ENCODE data around the gene WDR18. TPM values are rescaled to one million over a fixed set of nuclear protein-coding genes. Genes with fewer than 3 reads are reported as not detected.
"Not testable (repeated sequence)": the region's sequence is repeated elsewhere in the genome, so short reads cannot be mapped to it uniquely, and the experiment has no call there.

WDR18 gene
- total and polyA plus RNA-seq, 8 donors = 12.3 to 84.8 (median 23.3) TPM

DNA sequence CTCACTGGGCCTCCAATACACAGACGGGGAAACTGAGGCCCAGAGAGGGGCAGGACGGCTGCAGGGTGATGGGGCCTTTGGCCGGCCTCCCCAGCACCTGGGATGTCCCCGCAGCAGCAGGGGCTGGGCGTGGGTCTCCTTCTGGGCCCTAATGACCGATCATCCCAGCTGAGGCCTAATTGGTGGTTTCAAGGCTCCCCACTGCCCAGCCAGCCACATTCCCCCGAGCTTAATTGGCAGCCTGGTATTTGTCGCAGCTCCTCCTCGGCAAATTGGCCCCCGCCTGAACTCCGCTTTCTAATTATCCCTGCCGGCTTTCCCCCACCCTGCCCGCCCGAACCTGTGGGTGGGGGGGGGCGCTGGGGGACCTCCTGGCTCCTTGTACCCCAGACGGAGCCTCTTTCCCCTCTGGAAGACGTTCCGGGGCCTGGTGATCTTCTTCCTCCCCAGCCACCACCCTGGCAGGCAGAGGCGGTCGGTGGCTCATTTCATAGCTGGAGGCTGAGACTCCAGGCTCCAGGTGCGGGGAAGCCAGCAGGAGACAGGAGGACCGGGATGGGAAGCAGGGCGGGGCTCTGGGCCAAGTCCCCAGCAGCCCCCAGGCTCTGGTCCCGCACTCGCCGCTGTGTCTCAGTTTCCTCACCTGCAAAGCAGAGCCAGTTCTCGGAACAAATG is 27.2 kb upstream of the WDR18 start:
- H3K27me3 ChIP-seq = no peaks in the 10 kb centered on the region
- H3K4me3 ChIP-seq = peak overlapping the region in 1 of 4 donors; percentile 13
- TF ChIP-seq, protein P1, sequence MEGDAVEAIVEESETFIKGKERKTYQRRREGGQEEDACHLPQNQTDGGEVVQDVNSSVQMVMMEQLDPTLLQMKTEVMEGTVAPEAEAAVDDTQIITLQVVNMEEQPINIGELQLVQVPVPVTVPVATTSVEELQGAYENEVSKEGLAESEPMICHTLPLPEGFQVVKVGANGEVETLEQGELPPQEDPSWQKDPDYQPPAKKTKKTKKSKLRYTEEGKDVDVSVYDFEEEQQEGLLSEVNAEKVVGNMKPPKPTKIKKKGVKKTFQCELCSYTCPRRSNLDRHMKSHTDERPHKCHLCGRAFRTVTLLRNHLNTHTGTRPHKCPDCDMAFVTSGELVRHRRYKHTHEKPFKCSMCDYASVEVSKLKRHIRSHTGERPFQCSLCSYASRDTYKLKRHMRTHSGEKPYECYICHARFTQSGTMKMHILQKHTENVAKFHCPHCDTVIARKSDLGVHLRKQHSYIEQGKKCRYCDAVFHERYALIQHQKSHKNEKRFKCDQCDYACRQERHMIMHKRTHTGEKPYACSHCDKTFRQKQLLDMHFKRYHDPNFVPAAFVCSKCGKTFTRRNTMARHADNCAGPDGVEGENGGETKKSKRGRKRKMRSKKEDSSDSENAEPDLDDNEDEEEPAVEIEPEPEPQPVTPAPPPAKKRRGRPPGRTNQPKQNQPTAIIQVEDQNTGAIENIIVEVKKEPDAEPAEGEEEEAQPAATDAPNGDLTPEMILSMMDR (IDR thresholded peaks at IDR 0.05) = no peak
- intact Hi-C loops (cut with DNase I) = no loop called here
- H3K27ac ChIP-seq = peak overlapping the region; percentile 59 to 83 (median 78)
- no peaks in the 10 kb centered on the region for H3K36me3 ChIP-seq
- no peaks in the 10 kb centered on the region for H3K9me3 ChIP-seq
- no peak for FAIRE-seq
- 59 to 66% methylated on average over 27 of the region's 27 CpGs for WGBS, 2 donors
- ATAC-seq = peak in 3 of 4 donors; percentile 13 to 41 (median 36)
- peak in 3 of 6 donors; percentile 41 to 60 (median 42) for DNase-seq
- peaks cover 8 to 9% (median 9%) of the 10 kb centered on the region in 3 donors for H3K4me1 ChIP-seq

DNA sequence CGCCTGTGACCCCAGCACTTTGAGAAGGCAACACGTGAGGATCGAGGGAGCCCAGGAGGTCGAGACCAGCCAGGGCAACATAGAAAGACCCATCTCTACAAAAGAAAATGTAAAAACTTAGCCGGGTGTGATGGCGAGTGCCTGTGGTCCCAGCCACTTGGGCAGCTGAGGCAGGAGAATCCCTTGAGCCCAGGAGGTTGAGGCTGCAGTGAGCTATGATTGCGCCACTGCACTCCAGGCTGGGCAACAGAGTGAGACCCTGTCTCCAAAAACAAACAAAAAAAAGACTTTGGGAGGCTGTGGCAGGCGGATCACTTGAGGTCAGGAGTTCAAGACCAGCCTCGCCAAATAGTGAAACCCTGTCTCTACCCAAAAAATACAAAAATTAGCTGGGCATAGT is 26.6 kb upstream of the WDR18 start:
- FAIRE-seq; DNase-seq; H3K36me3 ChIP-seq; H3K4me3 ChIP-seq; intact Hi-C loops (cut with DNase I); ATAC-seq; H3K9me3 ChIP-seq; H3K27me3 ChIP-seq; H3K4me1 ChIP-seq: not testable (repeated sequence)
- peak overlapping the region in 1 of 4 donors; percentile 83 for H3K27ac ChIP-seq
- WGBS, 2 donors = 93 to 94% methylated on average over 9 of the region's 9 CpGs

DNA sequence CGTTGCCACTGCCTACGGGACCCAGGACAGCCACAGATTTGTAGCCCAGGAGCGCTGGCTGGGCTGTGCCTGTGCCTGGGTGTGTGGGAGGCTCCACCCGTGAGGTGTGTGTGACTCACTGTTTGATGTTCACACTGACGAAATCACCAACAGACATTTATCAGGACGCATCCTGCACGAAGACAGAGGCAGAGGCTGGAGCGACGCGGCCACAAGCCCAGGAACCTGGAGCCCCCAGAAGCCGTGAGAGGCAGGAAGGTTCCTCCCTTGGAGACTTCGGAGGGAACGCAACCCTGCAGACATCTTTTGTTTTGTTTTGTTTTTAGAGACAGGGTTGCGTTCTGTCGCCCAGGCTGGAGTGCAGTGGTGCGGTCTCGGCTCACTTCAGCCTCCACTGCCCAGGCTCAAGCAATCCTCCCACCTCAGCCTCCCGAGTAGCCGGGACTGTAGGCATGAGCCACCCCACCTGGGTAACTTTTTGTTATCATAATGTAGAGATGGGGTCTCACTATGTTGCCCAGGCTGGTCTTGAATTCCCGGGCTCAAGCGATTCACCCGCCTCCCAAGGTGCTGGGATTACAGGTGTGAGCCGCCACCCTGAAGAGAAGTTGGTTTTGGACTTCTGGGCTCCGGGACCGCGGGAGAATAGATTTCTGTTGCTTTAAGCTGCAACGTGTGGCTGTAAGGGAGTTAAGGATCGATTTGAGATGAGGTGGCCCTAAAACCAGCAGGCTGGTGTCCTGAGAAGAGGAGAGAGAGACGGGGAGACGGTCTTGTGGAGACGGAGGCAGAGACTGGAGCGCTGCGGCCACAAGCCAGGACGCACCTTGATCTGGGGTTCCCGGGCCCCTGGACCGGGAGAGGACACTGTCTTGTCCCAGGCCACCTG is 24.9 kb upstream of the WDR18 start:
- Histone ChIP-seq H3K4me3 (no peak overlapping the region), H3K36me3 (no peaks in the 10 kb centered on the region), H3K4me1 (no peaks in the 10 kb centered on the region), H3K9me3 (no peaks in the 10 kb centered on the region), H3K27ac (no peak overlapping the region), H3K27me3 (no peaks in the 10 kb centered on the region)
- DNase-seq (no peak), ATAC-seq (no peak), FAIRE-seq (no peak)
- WGBS, 2 donors = 87 to 90% methylated on average over 36 of the region's 36 CpGs
- intact Hi-C loops (cut with DNase I) = no loop called here
- TF ChIP-seq, protein P1 (IDR thresholded peaks at IDR 0.05) = no peak

DNA sequence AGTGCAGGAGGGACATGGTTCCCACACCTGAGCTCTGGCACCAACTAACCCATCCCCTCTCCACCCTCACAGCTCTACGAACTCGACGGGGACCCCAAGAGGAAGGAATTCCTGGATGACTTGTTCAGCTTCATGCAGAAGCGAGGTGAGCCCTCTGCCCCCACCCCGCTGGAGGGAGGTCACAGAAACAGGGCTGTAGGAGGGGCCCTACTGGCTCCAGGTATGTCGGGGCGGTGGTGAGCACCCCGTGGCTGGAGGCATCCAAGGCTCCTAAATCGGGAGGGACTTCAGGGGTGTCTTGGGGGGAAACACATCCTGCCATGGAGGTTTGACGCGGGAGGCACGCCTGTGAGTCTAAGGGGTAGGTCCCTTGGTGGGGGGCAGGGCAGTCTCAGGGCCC is 24.1 kb upstream of the WDR18 start:
- FAIRE-seq (no peak), DNase-seq (peak in 1 of 6 donors; percentile 19), ATAC-seq (no peak)
- intact Hi-C loops (cut with DNase I) = no loop called here
- H3K27ac ChIP-seq = no peak overlapping the region
- no peaks in the 10 kb centered on the region for H3K9me3 ChIP-seq
- no peak overlapping the region for H3K4me3 ChIP-seq
- no peaks in the 10 kb centered on the region for H3K4me1 ChIP-seq
- TF ChIP-seq, protein P1 (IDR thresholded peaks at IDR 0.05) = no peak
- 63 to 66% methylated on average over 12 of the region's 12 CpGs for WGBS, 2 donors
- H3K36me3 ChIP-seq = peaks cover 0 to 5% (median 0%) of the 10 kb centered on the region in 3 donors
- H3K27me3 ChIP-seq = no peaks in the 10 kb centered on the region

DNA sequence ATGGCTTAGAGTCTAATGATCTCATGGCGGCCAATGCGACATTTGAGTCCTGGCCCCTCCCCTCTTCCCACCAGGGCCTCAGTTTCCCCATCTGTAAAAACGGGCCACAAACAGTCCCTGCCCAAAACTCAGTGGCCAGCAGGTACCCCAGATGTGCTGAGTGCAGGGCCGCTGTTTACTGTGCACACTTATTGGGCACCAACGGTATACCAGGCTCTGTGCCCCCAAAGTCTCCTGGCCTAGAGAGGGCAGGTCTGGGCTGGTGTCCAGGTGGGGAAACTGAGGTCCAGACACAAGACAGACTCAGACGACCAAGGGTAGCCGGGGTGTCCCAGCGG is 23.6 kb upstream of the WDR18 start:
- no peak for ATAC-seq
- FAIRE-seq = no peak
- Histone ChIP-seq H3K4me3 (no peak overlapping the region), H3K36me3 (peaks cover 0 to 9% (median 0%) of the 10 kb centered on the region in 3 donors), H3K4me1 (no peaks in the 10 kb centered on the region), H3K27me3 (no peaks in the 10 kb centered on the region), H3K9me3 (no peaks in the 10 kb centered on the region), H3K27ac (no peak overlapping the region)
- no peak for DNase-seq
- TF ChIP-seq, protein P1 (IDR thresholded peaks at IDR 0.05) = no peak
- intact Hi-C loops (cut with DNase I) = no loop called here
- 74 to 86% methylated on average over 8 of the region's 8 CpGs for WGBS, 2 donors
